Right renal cortex interstitium (tissue), 3 donors: ENCODE results near the gene ERV3-1. TPM values are rescaled to one million over a fixed set of nuclear protein-coding genes. Genes with fewer than 3 reads are reported as not detected.
"Not testable (repeated sequence)": the region's sequence is repeated elsewhere in the genome, so short reads cannot be mapped to it uniquely, and the experiment has no call there.

Source experiments
- DNase-seq, 3 donors: peaks; one replicate each; pipeline ENCODE4 v3.0.0-alpha.2; 2013; ENCODE audit warnings: low read depth in 3 of 3, low spot score in 2 of 3
- polyA plus RNA-seq, 3 donors: library from polyadenylated mRNA; unstranded; fragments of 120-200 nt; gene quantifications; one replicate each; pipeline ENCODE4 v1.2.1, GENCODE V29; 2013; ENCODE audit not compliant: insufficient read length in 3 of 3

Gene ERV3-1
- polyA plus RNA-seq, 3 donors = 22.6 to 25.4 (median 23.4) TPM

- DNase-seq = no peak
Measured at GRCh38 chr7:64945503-64946175, 60.8 kb downstream of the ERV3-1 start.

DNA sequence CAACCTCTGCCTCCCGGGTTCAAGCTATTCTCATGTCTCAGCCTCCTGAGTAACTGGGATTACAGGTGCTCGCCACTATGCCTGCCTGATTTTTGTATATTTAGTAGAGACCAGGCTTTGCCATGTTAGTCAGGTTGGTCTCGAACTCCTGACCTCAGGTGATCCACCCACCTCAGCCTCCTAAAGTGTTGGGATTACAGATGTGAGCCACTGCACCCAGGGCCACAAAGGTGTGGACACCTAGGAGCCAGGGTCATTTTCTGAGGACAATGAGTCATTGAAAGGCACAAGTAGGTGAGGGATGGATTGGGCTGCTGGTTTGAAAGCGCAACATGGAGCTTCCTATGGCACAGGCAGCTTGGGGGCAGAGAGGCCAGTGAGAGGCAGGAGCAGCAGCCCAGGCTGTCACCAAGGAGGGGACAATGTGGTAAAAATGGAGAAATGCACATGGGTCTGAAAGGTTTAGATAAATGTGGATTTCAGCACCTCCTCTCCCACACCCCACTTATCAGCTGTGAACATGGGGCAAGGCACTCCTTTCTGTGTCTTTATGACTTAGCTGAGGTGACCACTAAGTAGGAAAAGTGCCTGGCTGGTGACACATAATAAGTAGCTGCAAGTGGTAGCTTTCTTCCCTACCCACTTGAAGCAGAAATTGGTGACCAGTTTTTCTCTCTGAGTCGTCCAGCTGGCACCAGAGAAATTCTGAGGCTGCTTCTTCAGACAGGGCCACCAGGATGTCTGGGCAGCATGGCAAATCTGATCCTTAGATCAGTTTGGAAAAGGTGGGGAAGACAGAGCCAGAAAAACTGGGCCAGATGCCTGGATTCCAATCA, 61.6 kb downstream of the ERV3-1 start:
- DNase-seq = not testable (repeated sequence)

Other genes with a start within 250 kb of the ERV3-1 start
- 10 to 100 TPM; 15.8 to 23.2 (median 18.2) TPM for gene ZNF138, start 212.3 kb downstream of the ERV3-1 start, polyA plus RNA-seq
- gene ZNF273, start 103.4 kb downstream of the ERV3-1 start, polyA plus RNA-seq = 10 to 100 TPM in 2 of 3 donors, 1 to 10 TPM in 1; 9.4 to 10.6 (median 10.5) TPM
- gene ZNF117, start 15.7 kb downstream of the ERV3-1 start, polyA plus RNA-seq = 10 to 100 TPM; 23.5 to 26.7 (median 24.4) TPM